Testis (tissue), 2 donors: Measurements from ENCODE around the gene GJA10.

Source experiments
- POLR2A ChIP-seq: fragments of 450-650 bp; IDR thresholded peaks from one replicate; pipeline ENCODE4 v1.6.1; 2017; ENCODE audit warnings: antibody characterized with exemption, mild to moderate bottlenecking, moderate library complexity
- TF ChIP-seq, protein P1 (sequence below), 3 experiments: fragments of 450-650 bp in 2 of 3; fragments of 200-600 bp in 1 of 3; sonication (generic) in 1 of 3; IDR thresholded peaks; one replicate each; pipeline ENCODE4 v1.5.1; 2016 to 2019; ENCODE audit warnings: antibody characterized with exemption in 3 of 3, mild to moderate bottlenecking in 2 of 3, moderate library complexity in 1 of 3

DNA sequence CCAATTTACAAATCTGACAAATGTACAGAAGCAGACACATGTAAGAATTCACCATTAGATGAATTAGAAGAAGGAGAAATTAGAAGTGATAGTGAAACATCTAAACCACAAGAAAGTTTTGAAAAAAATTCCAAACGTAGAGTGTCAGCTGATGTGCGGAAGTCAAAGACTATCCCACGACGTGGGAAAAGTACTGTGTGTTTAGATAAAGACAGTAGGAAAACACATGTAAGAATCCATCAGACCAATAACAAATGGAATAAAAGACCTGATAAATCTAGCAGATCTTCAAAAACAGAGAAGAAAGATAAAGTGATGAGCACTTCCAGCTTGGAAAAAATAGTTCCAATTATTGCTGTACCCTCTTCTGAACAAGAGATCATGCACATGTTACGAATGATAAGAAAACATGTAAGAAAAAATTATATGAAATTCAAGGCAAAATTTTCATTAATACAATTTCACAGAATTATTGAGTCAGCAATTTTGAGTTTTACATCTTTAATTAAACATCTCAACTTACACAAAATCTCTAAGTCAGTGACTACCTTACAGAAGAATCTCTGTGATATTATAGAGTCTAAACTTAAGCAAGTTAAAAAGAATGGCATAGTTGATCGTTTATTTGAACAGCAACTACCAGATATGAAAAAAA lies 28.1 kb upstream of the GJA10 start:
- TF ChIP-seq, protein P1, sequence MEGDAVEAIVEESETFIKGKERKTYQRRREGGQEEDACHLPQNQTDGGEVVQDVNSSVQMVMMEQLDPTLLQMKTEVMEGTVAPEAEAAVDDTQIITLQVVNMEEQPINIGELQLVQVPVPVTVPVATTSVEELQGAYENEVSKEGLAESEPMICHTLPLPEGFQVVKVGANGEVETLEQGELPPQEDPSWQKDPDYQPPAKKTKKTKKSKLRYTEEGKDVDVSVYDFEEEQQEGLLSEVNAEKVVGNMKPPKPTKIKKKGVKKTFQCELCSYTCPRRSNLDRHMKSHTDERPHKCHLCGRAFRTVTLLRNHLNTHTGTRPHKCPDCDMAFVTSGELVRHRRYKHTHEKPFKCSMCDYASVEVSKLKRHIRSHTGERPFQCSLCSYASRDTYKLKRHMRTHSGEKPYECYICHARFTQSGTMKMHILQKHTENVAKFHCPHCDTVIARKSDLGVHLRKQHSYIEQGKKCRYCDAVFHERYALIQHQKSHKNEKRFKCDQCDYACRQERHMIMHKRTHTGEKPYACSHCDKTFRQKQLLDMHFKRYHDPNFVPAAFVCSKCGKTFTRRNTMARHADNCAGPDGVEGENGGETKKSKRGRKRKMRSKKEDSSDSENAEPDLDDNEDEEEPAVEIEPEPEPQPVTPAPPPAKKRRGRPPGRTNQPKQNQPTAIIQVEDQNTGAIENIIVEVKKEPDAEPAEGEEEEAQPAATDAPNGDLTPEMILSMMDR (IDR thresholded peaks at IDR 0.05), result no peak
- no peak for TF ChIP-seq POLR2A
